Measurements from ENCODE around the gene SIDT2. TPM values are rescaled to one million over a fixed set of nuclear protein-coding genes. Genes with fewer than 3 reads are reported as not detected.

The SIDT2 gene
- total RNA-seq, 1 experiment from 2014 or later: 37.0 TPM

- no peak overlapping the region for H2AFZ ChIP-seq (ENCODE audit: low read depth, low read length, poor library complexity, severe bottlenecking)
- CTCF ChIA-PET: interaction anchor here (0.7 to 1.4 kb wide), 3 partner anchors 16 to 24 kb away, joined by 3 to 4 read pairs (median 4); no protein-coding TSS in a partner anchor
- H3K79me2 ChIP-seq (ENCODE audit: insufficient read depth, low read length): no peaks in the 10 kb centered on the region
- intact Hi-C loops (cut with micrococcal nuclease): no loop called here
- peak; percentile 24 to 75 (median 74); a peak in 4 of 6 replicates for TF ChIP-seq CTCF (IDR thresholded peaks at IDR 0.05 in 2 of 3, conservative IDR thresholded peaks at IDR 0.05 in 1 of 3; ENCODE audit: borderline replicate concordance in 1 of 3, insufficient read depth in 1 of 3, low read depth in 2 of 3, low read length in 2 of 3)
- no peak for TF ChIP-seq FOSL1 (IDR thresholded peaks at IDR 0.05; ENCODE audit: low read depth)
- peak; percentile 42; the same call in 1 of the 2 replicates for TF ChIP-seq RAD21 (IDR thresholded peaks at IDR 0.05; ENCODE audit: low read depth)
- no peaks in the 10 kb centered on the region for H3K9me2 ChIP-seq (ENCODE audit: insufficient read depth)
- POLR2A ChIA-PET: interaction anchor here (1.2 kb wide), 1 partner anchor 19 kb away, joined by 3 read pairs; the partner anchor contains the start of gene SIDT2
- ATAC-seq: peak; percentile 44
- no peaks in the 10 kb centered on the region for H3K27me3 ChIP-seq (ENCODE audit: insufficient read depth, low read length)
- no peak overlapping the region for H3K4me3 ChIP-seq (replicated peaks in 1 of 2; ENCODE audit: low read depth in 1 of 2, low read length in 2 of 2)
- no peak for DNase-seq (ENCODE audit: low read depth, low spot score)
- H3K9me3 ChIP-seq (ENCODE audit: control insufficient read depth in 1 of 2, insufficient read depth in 1 of 2, low read depth in 1 of 2, low read length in 2 of 2): no peaks in the 10 kb centered on the region
- peak overlapping the region; percentile 58 for H3K4me2 ChIP-seq (ENCODE audit: low read length)
- H3K27ac ChIP-seq (ENCODE audit: low read depth, low read length): no peak overlapping the region
- no peaks in the 10 kb centered on the region for H4K20me1 ChIP-seq (ENCODE audit: insufficient read depth)
- H3K4me1 ChIP-seq (ENCODE audit: control insufficient read depth in 1 of 2, insufficient read depth in 2 of 2, low read length in 2 of 2): peaks cover 13 to 26% of the 10 kb centered on the region in 2 experiments
- no TSS peak for BruUV-seq (replicated peaks)
- RAD21 ChIA-PET (ENCODE audit: low non-redundant PET in 1 of 2, low total read pairs in 2 of 2, uncharacterized antibody in 2 of 2, unreplicated experiment in 2 of 2): interaction anchor here in 1 of 2 experiments (0.5 kb wide), 1 partner anchor 92 kb away, joined by 4 read pairs; no protein-coding TSS in a partner anchor
- H3K9ac ChIP-seq (ENCODE audit: low read length): no peak overlapping the region
- no peaks in the 10 kb centered on the region for H3K36me3 ChIP-seq (ENCODE audit: control insufficient read depth in 1 of 2, insufficient read depth in 2 of 2, low read length in 2 of 2)
Measured at GRCh38 chr11:117197516-117198456, 19.2 kb downstream of the SIDT2 start.

- BruUV-seq (replicated peaks): no TSS peak
- peak; percentile 10; the same call in 1 of the 2 replicates for ATAC-seq
- Histone ChIP-seq H3K9me2 (ENCODE audit: insufficient read depth) (no peaks in the 10 kb centered on the region), H3K27me3 (ENCODE audit: insufficient read depth, low read length) (no peaks in the 10 kb centered on the region), H3K79me2 (ENCODE audit: insufficient read depth, low read length) (no peaks in the 10 kb centered on the region), H3K36me3 (ENCODE audit: control insufficient read depth in 1 of 2, insufficient read depth in 2 of 2, low read length in 2 of 2) (no peaks in the 10 kb centered on the region), H3K4me1 (ENCODE audit: control insufficient read depth in 1 of 2, insufficient read depth in 2 of 2, low read length in 2 of 2) (peaks cover 13 to 26% of the 10 kb centered on the region in 2 experiments), H3K4me3 (replicated peaks in 1 of 2; ENCODE audit: low read depth in 1 of 2, low read length in 2 of 2) (peak overlapping the region in 1 of 2 experiments; percentile 28; a peak in 1 of 4 replicates), H3K9ac (ENCODE audit: low read length) (peak overlapping the region; percentile 35), H3K4me2 (ENCODE audit: low read length) (peak overlapping the region; percentile 58), H3K9me3 (ENCODE audit: control insufficient read depth in 1 of 2, insufficient read depth in 1 of 2, low read depth in 1 of 2, low read length in 2 of 2) (no peaks in the 10 kb centered on the region), H3K27ac (ENCODE audit: low read depth, low read length) (no peak overlapping the region), H2AFZ (ENCODE audit: low read depth, low read length, poor library complexity, severe bottlenecking) (no peak overlapping the region), H4K20me1 (ENCODE audit: insufficient read depth) (no peaks in the 10 kb centered on the region)
- RAD21 ChIA-PET (ENCODE audit: low non-redundant PET in 1 of 2, low total read pairs in 2 of 2, uncharacterized antibody in 2 of 2, unreplicated experiment in 2 of 2): no interaction called here
- DNase-seq (ENCODE audit: low read depth, low spot score): no peak
- POLR2A ChIA-PET: interaction anchor here (1.2 kb wide), 1 partner anchor 20 kb away, joined by 3 read pairs; the partner anchor contains the start of gene SIDT2
- CTCF ChIA-PET: interaction anchor here (1.4 kb wide), 1 partner anchor 23 kb away, joined by 4 read pairs; no protein-coding TSS in a partner anchor
- intact Hi-C loops (cut with micrococcal nuclease): no loop called here
- no peak for TF ChIP-seq REST (IDR thresholded peaks at IDR 0.05; ENCODE audit: low read depth)
- TF ChIP-seq RAD21 (IDR thresholded peaks at IDR 0.05; ENCODE audit: low read depth): no peak
- TF ChIP-seq YY1 (IDR thresholded peaks at IDR 0.05; ENCODE audit: extremely low read depth, insufficient replicate concordance, low read depth, low read length): no peak
- TF ChIP-seq SRF (IDR thresholded peaks at IDR 0.05; ENCODE audit: low read depth): no peak
- no peak for TF ChIP-seq MAX (IDR thresholded peaks at IDR 0.05)
- TF ChIP-seq EGR1 (IDR thresholded peaks at IDR 0.05; ENCODE audit: low read depth): no peak
- no peak for TF ChIP-seq ZFX (IDR thresholded peaks at IDR 0.05)
- TF ChIP-seq ZNF274 (IDR thresholded peaks at IDR 0.05; ENCODE audit: low read depth, low read length): no peak
- TF ChIP-seq JUND (IDR thresholded peaks at IDR 0.05): no peak
- TF ChIP-seq EZH2phosphoT487 (IDR thresholded peaks at IDR 0.05; ENCODE audit: borderline replicate concordance): no peak
Measured at GRCh38 chr11:117198613-117199012, 20.1 kb downstream of the SIDT2 start.
